GM21360 (cell line): ENCODE data around the gene PCLO.
"Not testable (repeated sequence)": the region's sequence is repeated elsewhere in the genome, so short reads cannot be mapped to it uniquely, and the experiment has no call there.

ENCODE experiments used
- ATAC-seq: cut with Tn5 transposase; IDR thresholded peaks from one replicate; pipeline ENCODE4 v1.9.1; 2021; ENCODE audit warnings: mild to moderate bottlenecking, moderate library complexity; ENCODE audit not compliant: unreplicated experiment

PCLO gene

GRCh38 chr7:82742163-82742562 lies 420.5 kb downstream of the PCLO start:
- no peak for ATAC-seq

- ATAC-seq = no peak
These were observed 421.2 kb downstream of the PCLO start for GRCh38 chr7:82741493-82741892.

GRCh38 chr7:82740246-82740848 lies 422.3 kb downstream of the PCLO start:
- no peak for ATAC-seq

- no peak for ATAC-seq
These were observed 426.1 kb downstream of the PCLO start for GRCh38 chr7:82736633-82737032.

GRCh38 chr7:82732677-82733076 lies 430.0 kb downstream of the PCLO start:
- ATAC-seq = no peak

GRCh38 chr7:82729172-82730030 lies 433.3 kb downstream of the PCLO start:
- no peak for ATAC-seq

- no peak for ATAC-seq
These were observed 436.5 kb downstream of the PCLO start for GRCh38 chr7:82726038-82726800.

- ATAC-seq = no peak
These were observed 439.3 kb downstream of the PCLO start for GRCh38 chr7:82723411-82723810.

- ATAC-seq = no peak
These were observed 439.7 kb downstream of the PCLO start for GRCh38 chr7:82722946-82723345.

GRCh38 chr7:82715344-82715743 lies 447.3 kb downstream of the PCLO start:
- no peak for ATAC-seq

- ATAC-seq = no peak
These were observed 447.8 kb downstream of the PCLO start for GRCh38 chr7:82714883-82715282.

- no peak for ATAC-seq
These were observed 449.2 kb downstream of the PCLO start for GRCh38 chr7:82713506-82713905.

- ATAC-seq = not testable (repeated sequence)
These were observed 456.3 kb downstream of the PCLO start for GRCh38 chr7:82706344-82706743.

- ATAC-seq = no peak
These were observed 457.0 kb downstream of the PCLO start for GRCh38 chr7:82705517-82706260.

GRCh38 chr7:82704121-82704520 lies 458.6 kb downstream of the PCLO start:
- ATAC-seq = no peak
